ENCODE measurements around the gene AKIRIN2.
"Not testable (repeated sequence)": the region's sequence is repeated elsewhere in the genome, so short reads cannot be mapped to it uniquely, and the experiment has no call there.

DNA sequence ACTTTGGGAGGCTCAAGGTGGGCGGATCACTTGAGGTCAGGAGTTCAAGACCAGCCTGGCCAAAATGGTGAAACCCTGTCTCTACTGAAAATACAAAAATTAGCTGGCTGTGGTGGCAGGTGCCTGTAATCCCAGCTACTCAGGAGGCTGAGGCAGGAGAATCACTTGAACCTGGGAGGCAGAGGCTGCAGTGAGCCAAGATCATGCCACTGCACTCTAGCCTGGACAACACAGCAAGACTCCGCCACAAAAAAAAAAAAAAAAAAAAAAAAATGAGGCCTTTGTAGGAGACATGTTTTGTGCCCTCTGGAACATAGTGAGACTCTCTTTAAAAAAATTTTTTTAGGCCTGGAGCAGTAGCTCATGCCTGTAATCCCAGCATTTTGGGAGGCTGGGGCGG is 10.7 kb upstream of the AKIRIN2 start:
- TF ChIP-seq, protein P1, sequence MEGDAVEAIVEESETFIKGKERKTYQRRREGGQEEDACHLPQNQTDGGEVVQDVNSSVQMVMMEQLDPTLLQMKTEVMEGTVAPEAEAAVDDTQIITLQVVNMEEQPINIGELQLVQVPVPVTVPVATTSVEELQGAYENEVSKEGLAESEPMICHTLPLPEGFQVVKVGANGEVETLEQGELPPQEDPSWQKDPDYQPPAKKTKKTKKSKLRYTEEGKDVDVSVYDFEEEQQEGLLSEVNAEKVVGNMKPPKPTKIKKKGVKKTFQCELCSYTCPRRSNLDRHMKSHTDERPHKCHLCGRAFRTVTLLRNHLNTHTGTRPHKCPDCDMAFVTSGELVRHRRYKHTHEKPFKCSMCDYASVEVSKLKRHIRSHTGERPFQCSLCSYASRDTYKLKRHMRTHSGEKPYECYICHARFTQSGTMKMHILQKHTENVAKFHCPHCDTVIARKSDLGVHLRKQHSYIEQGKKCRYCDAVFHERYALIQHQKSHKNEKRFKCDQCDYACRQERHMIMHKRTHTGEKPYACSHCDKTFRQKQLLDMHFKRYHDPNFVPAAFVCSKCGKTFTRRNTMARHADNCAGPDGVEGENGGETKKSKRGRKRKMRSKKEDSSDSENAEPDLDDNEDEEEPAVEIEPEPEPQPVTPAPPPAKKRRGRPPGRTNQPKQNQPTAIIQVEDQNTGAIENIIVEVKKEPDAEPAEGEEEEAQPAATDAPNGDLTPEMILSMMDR (IDR thresholded peaks at IDR 0.05): not testable (repeated sequence)
- TF ChIP-seq POLR2A (IDR thresholded peaks at IDR 0.05): not testable (repeated sequence)
